T follicular helper cell (primary cell): Measurements from ENCODE around the gene COPS4.
A peak's percentile ranks its signal among the peaks of the same experiment; 100 is the strongest.
"Not testable (repeated sequence)": the region's sequence is repeated elsewhere in the genome, so short reads cannot be mapped to it uniquely, and the experiment has no call there.

Source experiments
- DNase-seq: peaks from one replicate; pipeline ENCODE4 v3.0.0-alpha.2; 2020; ENCODE audit warnings: low read depth
- total RNA-seq, 2 experiments: gene quantifications; one replicate each; lab custom pipeline; 2026; lab: John Stamatoyannopoulos, UW

Gene COPS4
- 42.0 to 57.9 reads per million in 2 experiments for total RNA-seq

DNA sequence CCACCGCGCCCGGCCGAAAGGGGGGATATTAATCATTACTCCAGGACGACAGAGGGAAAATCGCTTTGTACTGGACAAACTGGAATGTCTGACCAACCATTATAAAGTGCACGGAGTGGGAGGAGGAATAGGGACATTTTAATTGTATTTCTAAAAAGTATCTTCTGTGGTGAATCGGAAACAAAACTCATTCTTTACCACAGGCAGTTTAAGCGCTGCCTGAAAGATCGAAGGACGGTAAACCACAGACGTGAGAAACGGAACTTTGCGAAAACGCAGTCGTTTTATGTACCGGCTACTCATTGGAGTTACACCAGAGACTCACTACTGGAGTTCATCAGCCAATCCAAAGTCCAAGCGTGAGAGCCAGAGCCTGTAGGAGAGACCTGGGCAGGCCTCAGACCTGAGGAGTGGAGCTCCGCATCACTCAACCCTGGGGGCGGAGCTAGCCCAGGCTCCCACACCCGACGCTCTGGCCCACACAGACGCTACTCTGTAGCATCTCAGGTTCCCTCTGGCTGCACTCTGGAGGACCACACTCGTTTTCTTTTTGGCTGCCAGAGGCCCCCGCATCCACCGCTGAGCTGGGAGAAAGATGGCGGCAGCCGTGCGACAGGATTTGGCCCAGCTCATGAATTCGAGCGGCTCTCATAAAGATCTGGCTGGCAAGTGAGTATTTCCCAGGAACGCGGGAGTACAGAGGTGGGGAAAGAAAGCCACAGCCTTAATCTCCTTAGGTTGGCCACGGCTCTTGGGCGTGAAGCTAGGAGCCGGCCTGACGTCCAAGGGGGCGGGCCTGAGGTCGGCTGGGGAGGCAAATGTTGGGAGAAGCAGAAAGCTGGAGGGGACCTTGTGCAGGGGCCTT lies at the start of gene COPS4:
Gene COPS4, plus strand, starts transcription at position 554 of the 865 bp plus-strand sequence. Its CDS starts 42 bp downstream, at position 596.
- peak; percentile 92 for DNase-seq

DNA sequence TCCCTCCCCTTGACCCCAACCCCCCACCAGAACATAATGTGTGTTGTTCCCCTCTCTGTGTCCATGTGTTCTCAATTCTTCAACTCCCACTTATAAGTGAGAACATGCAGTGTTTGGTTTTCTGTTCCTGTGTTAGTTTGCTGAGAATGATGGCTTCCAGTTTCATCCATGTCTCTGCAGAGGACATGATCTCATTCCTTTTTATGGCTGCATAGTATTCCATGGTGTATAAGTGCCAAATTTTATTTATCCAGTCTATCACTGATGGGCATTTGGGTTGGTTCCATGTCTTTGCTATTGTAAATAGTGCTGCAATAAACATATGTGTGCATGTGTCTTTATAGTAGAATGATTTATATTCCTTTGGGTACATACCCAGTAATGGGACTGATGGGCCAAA lies 47.5 kb upstream of the COPS4 start:
- DNase-seq: not testable (repeated sequence)

DNA sequence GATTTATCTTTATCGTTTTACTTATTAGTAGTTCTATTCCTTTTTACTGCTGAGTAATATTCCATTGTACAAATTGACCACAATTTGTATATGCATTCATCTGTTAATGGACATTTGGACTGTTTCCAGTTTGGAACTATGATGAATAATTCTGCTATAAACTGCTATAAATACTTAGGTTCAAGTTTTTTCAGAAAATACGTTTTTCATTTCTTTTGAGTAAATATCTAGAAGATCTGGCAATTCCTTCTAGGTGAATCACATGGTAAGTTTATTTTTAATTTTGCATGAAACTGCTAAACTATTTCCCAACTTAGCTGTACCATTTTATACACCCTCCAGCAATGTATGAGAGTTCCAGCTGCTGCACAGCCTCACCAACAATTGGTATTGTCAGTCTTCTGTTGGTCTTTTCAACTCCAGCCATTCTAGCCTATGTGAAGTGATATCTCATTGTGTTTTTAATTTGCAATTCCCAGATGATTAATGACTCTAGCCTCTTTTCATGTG lies 46.6 kb upstream of the COPS4 start:
- DNase-seq: no peak

DNA sequence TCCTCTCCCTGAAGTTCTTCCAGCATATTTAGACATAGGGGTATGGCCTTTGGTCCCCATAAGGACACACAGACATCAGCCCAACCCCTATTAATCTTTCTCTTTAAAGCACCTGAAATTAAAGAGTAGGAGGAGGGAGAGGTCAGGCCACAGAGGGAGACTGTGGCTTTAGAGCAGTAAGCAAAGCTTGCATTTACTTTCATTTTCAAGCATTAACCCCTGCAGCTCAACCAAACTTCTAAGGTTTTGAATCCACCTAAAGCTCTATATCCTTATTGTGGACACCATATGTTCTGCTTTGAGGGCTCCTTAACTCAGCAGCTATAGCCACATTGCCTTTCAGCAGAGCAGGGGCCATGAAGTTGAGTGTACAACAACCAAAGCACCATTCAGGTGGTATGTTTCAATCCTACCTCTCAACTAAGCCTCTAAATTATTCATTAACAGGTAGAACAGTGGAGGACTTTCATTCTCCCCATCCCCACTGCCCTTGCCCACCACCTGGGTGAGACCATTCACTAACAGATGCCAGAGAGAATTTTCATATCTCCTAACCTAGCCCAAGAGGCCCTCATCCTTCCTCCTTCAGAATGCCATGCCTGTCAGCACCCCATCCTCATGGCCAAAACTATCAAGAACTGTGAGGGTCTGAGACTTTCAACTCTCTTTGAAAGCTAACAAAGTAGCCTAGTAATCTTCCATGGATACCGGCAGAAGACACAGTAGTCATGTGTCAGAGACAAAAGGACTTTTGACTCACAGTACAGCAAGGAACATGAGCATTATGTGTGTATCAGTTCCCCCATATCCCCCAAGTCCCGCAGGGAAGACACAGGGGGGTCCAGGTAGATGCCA lies 45.2 kb upstream of the COPS4 start:
- DNase-seq: no peak

- DNase-seq: no peak
Observed at GRCh38 chr4:82994834-82995233, 40.1 kb upstream of the COPS4 start.

- no peak for DNase-seq
Observed at GRCh38 chr4:82998898-82999297, 36.1 kb upstream of the COPS4 start.

DNA sequence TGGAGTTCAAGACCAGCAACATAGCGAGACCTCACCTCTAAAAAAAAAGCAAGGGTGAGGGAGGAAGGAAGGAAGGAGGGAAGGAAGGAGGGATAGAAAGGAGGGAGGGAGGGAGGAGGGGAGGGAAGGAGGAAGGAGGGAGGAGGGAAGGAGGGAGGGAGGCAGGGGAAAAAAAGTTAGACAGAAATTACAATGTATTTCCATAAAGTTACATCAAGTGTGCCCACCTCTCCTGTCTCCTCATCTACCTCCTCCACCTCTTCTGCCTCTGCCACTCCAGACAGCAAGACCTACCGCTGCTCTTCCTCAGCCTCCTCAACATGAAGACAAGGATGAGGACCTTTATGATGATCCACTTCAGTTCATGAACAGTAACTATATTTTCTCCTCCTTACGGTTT lies 32.7 kb upstream of the COPS4 start:
- no peak for DNase-seq

GRCh38 chr4:83003044-83003791 lies 31.8 kb upstream of the COPS4 start:
- not testable (repeated sequence) for DNase-seq

DNA sequence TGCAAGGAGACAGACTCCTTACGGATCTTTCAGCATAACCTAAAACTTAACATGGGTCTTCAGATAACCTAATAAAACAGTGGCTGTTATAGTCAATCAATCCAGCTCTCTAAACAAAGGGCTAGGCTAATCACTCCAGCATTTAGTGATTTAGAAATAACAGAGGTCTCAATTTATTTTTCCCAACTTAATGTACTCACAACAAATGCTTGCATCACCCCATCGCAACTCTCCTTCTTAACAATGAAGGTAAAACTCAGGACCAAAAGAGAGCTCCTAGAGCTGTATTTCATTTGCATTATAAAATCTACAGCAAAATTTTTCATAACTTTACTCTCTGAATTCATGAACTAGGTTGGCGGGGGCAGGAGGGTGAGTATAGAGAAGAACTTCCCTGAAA lies 25.5 kb upstream of the COPS4 start:
- no peak for DNase-seq

- no peak for DNase-seq
Observed at GRCh38 chr4:83010111-83010521, 24.9 kb upstream of the COPS4 start.

- peak; percentile 84 for DNase-seq
Observed at GRCh38 chr4:83010522-83011318, 24.3 kb upstream of the COPS4 start, which contains the start of gene LIN54. TSS of gene LIN54 (minus strand) at chr4:83010823. CDS start at chr4:82984844, 25,979 bp downstream.

- DNase-seq: no peak
Observed at GRCh38 chr4:83011689-83012199, 23.2 kb upstream of the COPS4 start.

DNA sequence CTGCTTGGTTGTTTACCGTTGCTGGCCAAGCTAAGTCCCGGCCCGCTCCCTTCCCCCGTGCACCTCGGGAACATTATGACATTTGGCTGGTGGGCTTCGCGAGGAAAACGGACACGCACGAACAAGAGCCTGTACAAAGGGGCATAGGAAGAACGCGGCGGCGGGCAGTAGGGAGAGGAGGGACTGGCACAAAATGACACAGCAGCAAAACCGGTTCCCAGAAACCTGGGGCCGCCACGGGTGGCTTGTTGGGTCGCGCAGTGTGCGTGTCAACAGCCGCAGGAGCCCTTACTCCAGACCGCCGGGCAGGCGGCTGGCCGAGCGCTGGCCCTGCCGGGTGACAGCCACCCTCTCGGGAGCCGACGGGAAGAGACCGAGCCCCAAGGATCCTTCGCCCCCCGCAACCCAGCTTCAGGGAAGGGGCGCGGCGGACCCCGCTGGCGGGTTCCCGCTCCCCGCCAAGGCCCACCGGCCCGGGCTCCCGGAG lies 22.7 kb upstream of the COPS4 start:
- DNase-seq: no peak

DNA sequence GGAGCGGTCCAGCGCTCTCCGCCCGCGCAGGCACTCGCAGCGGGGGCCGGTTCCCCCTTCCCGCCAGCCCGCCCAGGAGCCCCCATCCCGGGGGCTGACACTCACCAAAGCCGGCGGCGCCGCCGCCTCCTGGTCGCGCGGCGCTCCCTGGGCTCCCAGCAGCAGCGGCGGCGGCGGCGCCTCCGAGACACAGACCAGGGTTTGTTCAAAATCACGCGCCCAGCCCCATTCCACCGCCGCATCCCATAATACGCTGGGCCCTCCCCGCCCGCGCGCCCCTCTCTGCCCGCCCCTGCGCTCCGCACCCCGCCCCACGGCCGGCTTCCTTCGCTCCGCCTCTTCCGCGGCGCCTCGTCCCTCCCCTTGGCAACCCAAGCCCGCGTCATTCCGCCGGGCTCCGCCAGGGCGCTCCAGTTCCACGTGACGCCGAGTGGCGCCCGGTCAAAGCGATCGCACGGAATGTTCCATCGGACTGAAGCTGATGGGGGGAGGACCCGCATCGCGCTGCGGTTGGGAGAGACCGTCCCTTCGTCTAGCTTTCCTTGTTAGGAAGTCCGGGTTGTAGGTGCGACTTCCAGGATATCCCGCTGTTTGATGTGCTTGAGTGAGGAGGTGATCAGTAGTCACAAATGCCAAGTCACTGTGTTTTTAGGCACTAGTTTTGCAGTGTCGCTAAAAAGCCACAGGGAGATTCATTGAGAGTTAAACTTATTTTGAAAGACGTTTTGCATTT lies 22.1 kb upstream of the COPS4 start:
- peak; percentile 94 for DNase-seq

DNA sequence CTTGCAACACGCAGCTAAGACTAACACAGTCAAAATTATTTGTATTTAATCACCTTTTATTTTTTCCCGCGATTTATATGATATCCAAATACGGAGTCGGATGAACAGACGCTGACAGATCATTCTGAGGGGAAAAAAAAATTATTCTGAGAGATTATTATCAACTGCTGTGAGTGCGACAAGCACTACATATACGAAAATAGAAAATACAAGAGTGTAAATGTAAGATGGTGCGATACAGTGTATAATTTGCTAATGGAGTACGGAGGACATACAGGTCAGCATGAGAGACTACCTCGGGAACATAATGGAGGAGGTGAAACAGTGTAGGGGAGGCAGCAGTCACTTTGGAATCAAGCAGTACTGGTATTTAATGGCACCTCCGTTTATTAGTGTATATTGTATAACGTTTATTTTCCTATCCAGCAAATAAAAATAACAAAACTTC lies 21.5 kb upstream of the COPS4 start:
- DNase-seq: no peak

- no peak for DNase-seq
Observed at GRCh38 chr4:83013902-83014301, 21.1 kb upstream of the COPS4 start.

- DNase-seq: no peak
Observed at GRCh38 chr4:83019794-83020494, 15.0 kb upstream of the COPS4 start.

GRCh38 chr4:83022724-83023450 lies 12.1 kb upstream of the COPS4 start:
- DNase-seq: no peak
